ENCODE measurements around the gene PHF12.

PHF12 gene

GRCh38 chr17:28861393-28862203, 89.7 kb downstream of the PHF12 start:
- no peak overlapping the region for H3K4me3 ChIP-seq (ENCODE audit: low read depth, low read length)

GRCh38 chr17:28860363-28860808, 90.9 kb downstream of the PHF12 start:
- no peak for TF ChIP-seq CTCF (IDR thresholded peaks at IDR 0.05; ENCODE audit: low read depth, low read length)
- no peak overlapping the region for H3K4me3 ChIP-seq (ENCODE audit: low read depth, low read length)

More at GRCh38 chr17:28861393-28862203, 89.7 kb downstream of the PHF12 start:
- no peak for TF ChIP-seq CTCF (IDR thresholded peaks at IDR 0.05; ENCODE audit: low read depth, low read length)

GRCh38 chr17:28858801-28859355, 92.4 kb downstream of the PHF12 start:
- no peak overlapping the region for H3K4me3 ChIP-seq (ENCODE audit: low read depth, low read length)
- no peak for TF ChIP-seq CTCF (IDR thresholded peaks at IDR 0.05; ENCODE audit: low read depth, low read length)

- H3K4me3 ChIP-seq (ENCODE audit: low read depth, low read length) = no peak overlapping the region
- TF ChIP-seq CTCF (IDR thresholded peaks at IDR 0.05; ENCODE audit: low read depth, low read length) = no peak
These were observed 93.2 kb downstream of the PHF12 start for GRCh38 chr17:28857905-28858800.

GRCh38 chr17:28856028-28856574, 95.2 kb downstream of the PHF12 start:
- no peak overlapping the region for H3K4me3 ChIP-seq (ENCODE audit: low read depth, low read length)
- no peak for TF ChIP-seq CTCF (IDR thresholded peaks at IDR 0.05; ENCODE audit: low read depth, low read length)

- TF ChIP-seq CTCF (IDR thresholded peaks at IDR 0.05; ENCODE audit: low read depth, low read length) = no peak
- H3K4me3 ChIP-seq (ENCODE audit: low read depth, low read length) = peak overlapping the region; percentile 94
These were observed 96.0 kb downstream of the PHF12 start for GRCh38 chr17:28855336-28855679.

Data from WI38 (cell line).